Heart left ventricle (tissue), 16 donors: ENCODE results near the gene SHANK3. TPM values are rescaled to one million over a fixed set of nuclear protein-coding genes. Genes with fewer than 3 reads are reported as not detected.

ENCODE experiments used
- ATAC-seq, 4 donors: fragments of 200-7000 bp; cut with Tn5 transposase; one replicate each; pipeline ENCODE4 v1.9.1; 2020 to 2022; ENCODE audit warnings: moderate library complexity in 4 of 4, mild to moderate bottlenecking in 3 of 4, moderate number of reproducible peaks in 1 of 4
- DNase-seq, 5 donors: peaks; one replicate each; pipeline ENCODE4 v3.0.0-alpha.2; 2020
- H3K27ac ChIP-seq, 12 donors: fragments of 200-600 bp; sonication (generic) in 4 of 12; one replicate each; pipeline versions ENCODE4 v1.5.0 to v1.8.0; 2016 to 2022; ENCODE audit warnings: mild to moderate bottlenecking in 2 of 12
- H3K27me3 ChIP-seq, 9 donors: fragments of 200-600 bp; sonication (generic) in 2 of 9; one replicate each; pipeline versions ENCODE4 v1.5.1 to v1.8.0; 2016 to 2022; ENCODE audit warnings: mild to moderate bottlenecking in 3 of 9
- H3K36me3 ChIP-seq, 9 donors: fragments of 200-600 bp; sonication (generic) in 2 of 9; one replicate each; pipeline versions ENCODE4 v1.5.0 to v1.8.0; 2018 to 2022; ENCODE audit warnings: mild to moderate bottlenecking in 2 of 9
- H3K4me1 ChIP-seq, 12 donors: fragments of 200-600 bp; sonication (generic) in 4 of 12; one replicate each; pipeline versions ENCODE4 v1.5.0 to v1.8.0; 2016 to 2022; ENCODE audit warnings: mild to moderate bottlenecking in 3 of 12
- H3K4me3 ChIP-seq, 12 donors: fragments of 200-600 bp; sonication (generic) in 4 of 12; one replicate each; pipeline versions ENCODE4 v1.5.0 to v1.8.0; 2017 to 2022; ENCODE audit warnings: mild to moderate bottlenecking in 9 of 12, moderate library complexity in 4 of 12
- H3K9me3 ChIP-seq, 12 donors: fragments of 200-600 bp; sonication (generic) in 4 of 12; one replicate each; pipeline versions ENCODE4 v1.5.0 to v1.8.0; 2016 to 2022; ENCODE audit warnings: mild to moderate bottlenecking in 1 of 12
- CTCF ChIP-seq, 12 donors: fragments of 200-600 bp; sonication (generic) in 4 of 12; IDR thresholded peaks; one replicate each; pipeline versions ENCODE4 v1.5.0 to v1.8.0; 2018 to 2022; ENCODE audit warnings: antibody characterized with exemption in 12 of 12, mild to moderate bottlenecking in 5 of 12
- POLR2A ChIP-seq, 2 donors: fragments of 450-650 bp; IDR thresholded peaks; one replicate each; pipeline ENCODE4 v1.6.1; 2017; ENCODE audit warnings: antibody characterized with exemption in 2 of 2, mild to moderate bottlenecking in 2 of 2, moderate library complexity in 2 of 2
- WGBS, 4 donors: extraction: QIAGEN DNeasy Blood & Tissue Kit in 2 of 4; methylation state at CpG; one replicate each; pipeline versions ENCODE4 v1.1.5 to v1.1.7; 2013 to 2018; 5-methylcytosine and 5-hydroxymethylcytosine counted together
- intact Hi-C, 10 donors: fragments of 100-400 bp; cut with DNase I; formaldehyde crosslinking; loops; one replicate each; pipeline versions ENCODE4 v1.11.1 to v1.14.2; 2022
- polyA plus RNA-seq, 2 donors: library from polyadenylated mRNA; stranded (reverse); fragments of 200-250 nt; gene quantifications; one replicate each; pipeline ENCODE4 v1.2.3, GENCODE V29; 2013
- total RNA-seq, 9 donors: library from RNA; depleted of rRNA in 2 of 9; stranded (reverse); fragments of >200 nt in 2 of 9; fragmentation: NEBNext Ultra II Directional in 3 of 9; extraction: Animal tissue kit (Norgen Biotek cat#: 25700) in 3 of 9; gene quantifications; one replicate each; pipeline versions ENCODE4 v1.1.0 to v1.2.4, GENCODE V29; 2016 to 2023
- donor health status: ischemic (EF 13 %, LVEDD 7.1; RV severe dilation, severe dysfunction).
- donor health status: healthy with polysubstance abuse.
- donor health status: DM: no; HTN: yes; CAD: no.
- donor health status: DM: no; HTN: no; CAD: no.
- donor health status: ischemic (EF 25% LVEDD 6.9; RV normal size, moderate dysfunction).
- donor health status: ischemic (EF 25% LVEDD 5.7; RV mildly dilated, moderate dysfunction).
- donor health status: healthy.
- donor health status: DM: yes; HTN: yes; CAD: no.
- donor health status: ischemic (EF 35%, LVEDD 5.7; RV mildly dilated, moderate dysfunction).
- donor health status: nonischemic (EF 11% LVEDD 7.7; RV severe dilation, severe dysfunction).
- donor health status: DM: yes; HTN: yes; CAD: no.
- donor health status: PGD.
- donor health status: ischemic (EF 29% LVEDD 5.4; RV normal size, mild dysfunction).
- donor health status: nonischemic (EF 23%, LVEDD 6.1; RV moderate dilation, normal function).

The SHANK3 gene
- total and polyA plus RNA-seq, 11 donors: 11.3 to 36.0 (median 21.9) TPM

GRCh38 chr22:50699756-50700386, 27.2 kb downstream of the SHANK3 start:
- Histone ChIP-seq H3K4me1 (peaks cover 2 to 72% (median 31%) of the 10 kb centered on the region in 12 donors), H3K36me3 (peaks cover 0 to 57% (median 36%) of the 10 kb centered on the region in 9 donors), H3K4me3 (no peak overlapping the region), H3K27ac (peak overlapping the region in 4 of 12 donors; percentile 4 to 42 (median 24)), H3K27me3 (no peaks in the 10 kb centered on the region), H3K9me3 (no peaks in the 10 kb centered on the region)
- no peak for ATAC-seq
- intact Hi-C loops: loop anchor here in 3 of 10 donors (5.0 kb wide), 1 partner anchor 73 kb away; the partner anchor contains the start of gene ARSA (in 3 of the 3)
- DNase-seq: peak in 2 of 5 donors; percentile 10 to 37
- TF ChIP-seq POLR2A (IDR thresholded peaks at IDR 0.05): no peak
- peak in 5 of 12 donors; percentile 7 to 17 (median 14) for TF ChIP-seq CTCF (IDR thresholded peaks at IDR 0.05)
- 65 to 77% (median 71%) methylated on average over 14 to 15 of the region's 15 CpGs for WGBS, 4 donors

- peaks cover 2 to 72% (median 29%) of the 10 kb centered on the region in 12 donors for H3K4me1 ChIP-seq
- ATAC-seq (peak in 1 of 4 donors; percentile 2), DNase-seq (peak in 3 of 5 donors; percentile 22 to 57 (median 26))
- 65 to 74% (median 70%) methylated on average over 18 to 19 of the region's 19 CpGs for WGBS, 4 donors
- intact Hi-C loops: loop anchor here in 2 of 10 donors (5.0 kb wide), 1 partner anchor 73 kb away; the partner anchor contains the start of gene ARSA (in 2 of the 2)
- H3K4me3 ChIP-seq: no peak overlapping the region
- peaks cover 0 to 55% (median 32%) of the 10 kb centered on the region in 9 donors for H3K36me3 ChIP-seq
- TF ChIP-seq POLR2A (IDR thresholded peaks at IDR 0.05): no peak
- no peaks in the 10 kb centered on the region for H3K27me3 ChIP-seq
- H3K27ac ChIP-seq: peak overlapping the region in 4 of 12 donors; percentile 12 to 42 (median 22)
- no peaks in the 10 kb centered on the region for H3K9me3 ChIP-seq
Observed at GRCh38 chr22:50700387-50701075, 27.9 kb downstream of the SHANK3 start.

- ATAC-seq (no peak), DNase-seq (peak in 1 of 5 donors; percentile 18)
- no peak for TF ChIP-seq CTCF (IDR thresholded peaks at IDR 0.05)
- no peak for TF ChIP-seq POLR2A (IDR thresholded peaks at IDR 0.05)
- Histone ChIP-seq H3K4me1 (peaks cover 2 to 67% (median 29%) of the 10 kb centered on the region in 12 donors), H3K4me3 (no peak overlapping the region), H3K36me3 (peaks cover 0 to 54% (median 30%) of the 10 kb centered on the region in 9 donors), H3K9me3 (no peaks in the 10 kb centered on the region), H3K27me3 (no peaks in the 10 kb centered on the region), H3K27ac (peak overlapping the region in 2 of 12 donors; percentile 12 to 15)
- 44 to 75% (median 66%) methylated on average over 7 of the region's 7 CpGs for WGBS, 4 donors
- intact Hi-C loops: loop anchor here in 2 of 10 donors (5.0 kb wide), 1 partner anchor 74 kb away; the partner anchor contains the start of gene ARSA (in 2 of the 2)
Observed at GRCh38 chr22:50701076-50701419, 28.4 kb downstream of the SHANK3 start.

GRCh38 chr22:50701428-50702154, 29.0 kb downstream of the SHANK3 start:
- peaks cover 0 to 51% (median 31%) of the 10 kb centered on the region in 9 donors for H3K36me3 ChIP-seq
- ATAC-seq: no peak
- DNase-seq: peak in 3 of 5 donors; percentile 10 to 42 (median 18)
- H3K27ac ChIP-seq: no peak overlapping the region
- no peaks in the 10 kb centered on the region for H3K27me3 ChIP-seq
- 67 to 86% (median 78%) methylated on average over 11 of the region's 11 CpGs for WGBS, 4 donors
- no peaks in the 10 kb centered on the region for H3K9me3 ChIP-seq
- H3K4me3 ChIP-seq: no peak overlapping the region
- intact Hi-C loops: loop anchor here in 2 of 10 donors (5.0 kb wide), 1 partner anchor 74 kb away; the partner anchor contains the start of gene ARSA (in 2 of the 2)
- peaks cover 2 to 61% (median 26%) of the 10 kb centered on the region in 12 donors for H3K4me1 ChIP-seq
- TF ChIP-seq POLR2A (IDR thresholded peaks at IDR 0.05): no peak
- no peak for TF ChIP-seq CTCF (IDR thresholded peaks at IDR 0.05)
